ENCODE data around the gene IRF7. TPM values are rescaled to one million over a fixed set of nuclear protein-coding genes. Genes with fewer than 3 reads are reported as not detected.

Gene IRF7
- total and polyA plus RNA-seq, 2 of the 4 experiments (the other 2 are of a cell fraction) = 1.6 to 4.5 TPM

DNA sequence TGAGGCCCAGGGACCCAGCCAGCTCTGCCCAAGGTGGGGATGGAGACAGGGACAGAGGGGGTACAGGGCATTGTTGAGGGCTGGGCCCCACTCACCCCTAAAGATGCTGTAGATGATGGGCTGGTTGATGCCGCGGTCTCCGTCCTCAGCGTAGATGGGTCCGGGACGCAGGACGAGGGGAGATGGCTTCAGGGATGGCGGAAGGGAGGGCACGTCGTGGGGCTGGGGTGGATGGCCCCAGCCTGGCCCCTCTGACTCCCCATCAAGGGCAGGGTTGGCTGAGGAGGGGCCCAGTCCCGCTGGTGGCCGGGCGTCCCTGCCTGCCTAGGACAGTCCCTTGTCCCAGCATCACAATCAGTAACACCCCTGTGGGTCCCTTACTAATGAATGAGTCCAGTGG lies 4.5 kb upstream of the IRF7 start:
- Histone ChIP-seq H2BK120ac (ENCODE audit: low read depth, low read length) (no peak overlapping the region), H2BK15ac (ENCODE audit: low read depth, low read length) (no peak overlapping the region), H2BK5ac (ENCODE audit: low read depth, low read length, poor library complexity, severe bottlenecking) (no peak overlapping the region), H3K9me3 (ENCODE audit: control insufficient read depth, insufficient read depth, low read length) (no peaks in the 10 kb centered on the region), H3K9me1 (ENCODE audit: insufficient read depth, low read length) (0 out of 2 replicates have a peak, but pooled peaks cover 3% of the 10 kb centered on the region), H2AK9ac (replicated peaks; ENCODE audit: low read depth, low read length, poor library complexity) (peak overlapping the region; percentile 28), H3K27me3 (ENCODE audit: control insufficient read depth, insufficient read depth, low read length) (no peaks in the 10 kb centered on the region), H3K14ac (replicated peaks; ENCODE audit: low read depth, low read length) (no peak overlapping the region), H4K91ac (ENCODE audit: insufficient read depth, low read depth, low read length) (no peak overlapping the region), H3K56ac (ENCODE audit: extremely low read depth, insufficient read depth, low read length) (no peak overlapping the region), H3K18ac (ENCODE audit: low read depth, low read length) (no peak overlapping the region), H3K23ac (ENCODE audit: low read depth, low read length) (no peak overlapping the region), H3K4me3 (ENCODE audit: insufficient read depth, low read depth, low read length) (no peak overlapping the region), H4K5ac (ENCODE audit: low read depth, low read length) (no peak overlapping the region), H3K36me3 (ENCODE audit: control insufficient read depth, insufficient read depth, low read length) (peaks cover 6% of the 10 kb centered on the region; the same call in 1 of the 2 replicates), H2AK5ac (ENCODE audit: low read depth, low read length) (no peak overlapping the region), H4K20me1 (ENCODE audit: insufficient read depth, low read length) (peaks cover 3% of the 10 kb centered on the region), H2AFZ (replicated peaks; ENCODE audit: low read length, poor library complexity) (peak overlapping the region; percentile 43), H3K27ac (ENCODE audit: insufficient read depth, low read length) (no peak overlapping the region), H3K4me2 (ENCODE audit: low read depth, low read length) (no peak overlapping the region), H3K4ac (ENCODE audit: low read depth, low read length) (no peak overlapping the region), H2BK20ac (ENCODE audit: low read depth, low read length) (no peak overlapping the region), H3K4me1 (ENCODE audit: control insufficient read depth, insufficient read depth, low read length) (peaks cover 1% of the 10 kb centered on the region; the same call in 1 of the 2 replicates), H4K8ac (ENCODE audit: low read depth in 2 of 2, low read length in 2 of 2) (no peak overlapping the region), H3K9ac (ENCODE audit: low read depth, low read length) (no peak overlapping the region), H3K79me1 (ENCODE audit: low read depth in 1 of 2, low read length in 2 of 2) (peaks cover 2 to 23% of the 10 kb centered on the region in 2 experiments; a peak in 2 of 4 replicates)
- intact Hi-C loops (cut with micrococcal nuclease) (no loop called here), dilution Hi-C loops (cut with HindIII; ENCODE audit: low sequenced_read_pairs, unreplicated experiment) (no loop called here), in situ Hi-C loops (cut with MboI; ENCODE audit: low sequenced_read_pairs) (no loop called here)
- DNase-seq (no peak), ATAC-seq (ENCODE audit: low read depth) (no peak)
- 100% methylated on average over 2 of the region's 13 CpGs; no CpG with 5 or more reads in 1 of the 2 experiments for WGBS, 2 experiments (ENCODE audit: extremely low coverage in 2 of 2, insufficient read length in 1 of 2)
- ChIA-PET POLR2A (ENCODE audit: unreplicated experiment) (no interaction called here), CTCF (no interaction called here)
- TF ChIP-seq SMC3 (IDR thresholded peaks at IDR 0.05; ENCODE audit: low read depth, low read length) (no peak), POLR2A (IDR thresholded peaks at IDR 0.05; ENCODE audit: low read depth, low read length) (no peak), RCOR1 (IDR thresholded peaks at IDR 0.05; ENCODE audit: insufficient replicate concordance, low read length) (no peak), RFX5 (IDR thresholded peaks at IDR 0.05; ENCODE audit: low read depth, low read length) (no peak), BHLHE40 (IDR thresholded peaks at IDR 0.05; ENCODE audit: low read depth, low read length) (no peak), NFE2L2 (IDR thresholded peaks at IDR 0.05; ENCODE audit: low read depth, low read length) (no peak), CEBPB (IDR thresholded peaks at IDR 0.05; ENCODE audit: low read depth, low read length) (no peak), MAFK (IDR thresholded peaks at IDR 0.05; ENCODE audit: low read depth, low read length) (no peak), MXI1 (IDR thresholded peaks at IDR 0.05; ENCODE audit: borderline replicate concordance, low read depth, low read length) (no peak)
- TF ChIP-seq, protein P1, sequence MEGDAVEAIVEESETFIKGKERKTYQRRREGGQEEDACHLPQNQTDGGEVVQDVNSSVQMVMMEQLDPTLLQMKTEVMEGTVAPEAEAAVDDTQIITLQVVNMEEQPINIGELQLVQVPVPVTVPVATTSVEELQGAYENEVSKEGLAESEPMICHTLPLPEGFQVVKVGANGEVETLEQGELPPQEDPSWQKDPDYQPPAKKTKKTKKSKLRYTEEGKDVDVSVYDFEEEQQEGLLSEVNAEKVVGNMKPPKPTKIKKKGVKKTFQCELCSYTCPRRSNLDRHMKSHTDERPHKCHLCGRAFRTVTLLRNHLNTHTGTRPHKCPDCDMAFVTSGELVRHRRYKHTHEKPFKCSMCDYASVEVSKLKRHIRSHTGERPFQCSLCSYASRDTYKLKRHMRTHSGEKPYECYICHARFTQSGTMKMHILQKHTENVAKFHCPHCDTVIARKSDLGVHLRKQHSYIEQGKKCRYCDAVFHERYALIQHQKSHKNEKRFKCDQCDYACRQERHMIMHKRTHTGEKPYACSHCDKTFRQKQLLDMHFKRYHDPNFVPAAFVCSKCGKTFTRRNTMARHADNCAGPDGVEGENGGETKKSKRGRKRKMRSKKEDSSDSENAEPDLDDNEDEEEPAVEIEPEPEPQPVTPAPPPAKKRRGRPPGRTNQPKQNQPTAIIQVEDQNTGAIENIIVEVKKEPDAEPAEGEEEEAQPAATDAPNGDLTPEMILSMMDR (conservative IDR thresholded peaks at IDR 0.05; ENCODE audit: low read depth, low read length) = no peak
- no TSS peak for BruUV-seq (replicated peaks)
